Stimulated activated CD4-positive, alpha-beta T cell treated with anti-CD3 and anti-CD28 coated beads, TNF-alpha, amount 100 ng/mL, for 4 hours (primary cell): ENCODE measurements around the gene KRT37.
"Not testable (repeated sequence)": the region's sequence is repeated elsewhere in the genome, so short reads cannot be mapped to it uniquely, and the experiment has no call there.

Experiments
- DNase-seq, 3 experiments: peaks; one replicate each; pipeline ENCODE4 v3.0.0-alpha.2; 2020; ENCODE audit warnings: low read depth in 3 of 3

The KRT37 gene

DNA sequence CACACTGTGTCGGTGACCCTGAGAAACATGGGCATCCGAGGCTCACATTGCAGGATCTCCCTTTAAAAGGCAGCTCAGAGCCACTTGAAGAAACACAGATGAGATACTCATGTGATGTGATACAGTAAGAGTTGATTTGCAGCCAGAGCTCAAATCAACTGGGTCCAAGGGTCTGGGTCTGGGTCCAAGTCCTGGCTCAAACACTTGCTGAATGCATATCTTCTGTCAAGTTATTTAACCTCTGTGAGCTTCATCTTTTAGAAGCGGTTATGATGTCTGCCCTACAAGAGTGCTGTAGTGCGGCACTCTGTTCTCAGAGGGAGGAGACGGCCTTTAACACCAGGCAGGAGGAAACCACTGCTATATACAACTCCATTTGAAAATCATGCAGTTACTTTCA, 10.0 kb upstream of the KRT37 start:
- no peak for DNase-seq

DNA sequence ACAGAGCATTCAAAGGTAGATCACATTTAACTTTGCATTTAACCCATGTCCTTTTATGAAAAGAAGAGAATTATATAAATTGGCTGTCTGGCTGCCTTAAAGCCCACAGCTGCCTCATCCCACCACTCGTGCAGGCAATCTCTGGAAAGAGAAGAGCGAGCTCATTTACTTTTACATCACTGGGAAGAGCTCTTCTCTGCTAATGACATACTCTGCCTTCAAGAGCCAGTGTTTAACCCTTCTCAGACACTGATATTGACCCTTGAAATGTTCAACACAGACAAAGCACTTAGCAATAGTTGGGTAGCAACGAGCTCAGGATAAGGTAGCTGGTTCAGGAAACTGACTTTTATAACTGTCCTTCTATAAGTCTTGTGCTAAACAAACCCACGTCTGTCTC, 9.6 kb upstream of the KRT37 start:
- no peak for DNase-seq

DNA sequence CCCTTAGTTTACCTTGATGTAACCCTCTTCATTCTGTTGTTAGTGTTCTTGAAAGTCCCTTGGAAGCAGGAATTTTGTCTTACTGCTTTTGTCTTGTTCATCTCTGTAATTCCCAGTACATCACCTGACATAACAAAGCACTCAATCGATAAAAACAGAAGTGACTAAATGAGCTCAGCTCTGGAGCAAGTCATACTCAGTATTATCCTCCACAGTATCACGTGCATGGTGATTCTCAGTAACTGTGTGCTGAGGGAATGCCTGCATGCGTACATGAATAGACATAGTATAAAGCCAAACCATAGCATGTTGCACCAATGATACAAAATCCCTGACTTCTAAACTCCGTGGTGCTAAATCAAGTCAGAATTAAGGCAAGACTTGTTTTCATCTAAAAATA, 9.2 kb upstream of the KRT37 start:
- no peak for DNase-seq

DNA sequence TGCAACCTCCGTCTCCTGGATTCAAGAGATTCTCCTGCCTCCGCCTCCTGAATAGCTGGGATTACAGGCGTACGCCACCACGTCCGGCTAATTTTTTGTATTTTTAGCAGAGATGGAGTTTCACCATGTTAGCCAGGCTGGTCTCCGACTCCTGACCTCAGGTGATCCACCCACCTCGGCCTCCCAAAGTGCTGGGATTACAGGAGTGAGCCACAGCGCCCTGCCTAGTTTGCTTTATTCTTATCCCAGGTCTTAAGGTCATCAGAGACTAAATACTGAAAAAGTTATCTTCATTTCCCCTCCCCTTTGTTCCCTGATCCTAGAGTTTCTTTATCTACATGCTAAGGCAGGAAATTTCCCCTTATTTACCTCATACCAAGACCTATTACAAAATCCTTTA, 6.0 kb upstream of the KRT37 start:
- not testable (repeated sequence) for DNase-seq

DNA sequence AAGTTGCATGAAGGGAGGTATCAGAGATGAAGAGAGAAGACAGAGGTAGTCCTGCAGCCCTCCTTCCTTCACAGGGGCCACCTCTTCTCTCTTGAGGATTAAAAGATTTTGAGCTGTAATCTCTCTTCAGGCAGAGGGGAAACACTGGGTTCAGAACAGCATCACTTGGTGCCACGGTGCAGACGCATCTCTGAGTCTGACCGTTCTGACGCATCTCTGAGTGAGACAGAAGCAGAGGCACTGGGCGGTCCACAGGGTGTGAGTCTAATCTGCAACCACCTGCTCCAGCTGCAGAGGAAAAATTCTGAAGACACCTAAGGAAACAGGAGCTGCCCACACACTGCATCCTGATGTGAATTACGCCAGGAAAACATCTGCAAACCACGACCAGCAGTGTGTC, 5.3 kb upstream of the KRT37 start:
- no peak for DNase-seq

DNA sequence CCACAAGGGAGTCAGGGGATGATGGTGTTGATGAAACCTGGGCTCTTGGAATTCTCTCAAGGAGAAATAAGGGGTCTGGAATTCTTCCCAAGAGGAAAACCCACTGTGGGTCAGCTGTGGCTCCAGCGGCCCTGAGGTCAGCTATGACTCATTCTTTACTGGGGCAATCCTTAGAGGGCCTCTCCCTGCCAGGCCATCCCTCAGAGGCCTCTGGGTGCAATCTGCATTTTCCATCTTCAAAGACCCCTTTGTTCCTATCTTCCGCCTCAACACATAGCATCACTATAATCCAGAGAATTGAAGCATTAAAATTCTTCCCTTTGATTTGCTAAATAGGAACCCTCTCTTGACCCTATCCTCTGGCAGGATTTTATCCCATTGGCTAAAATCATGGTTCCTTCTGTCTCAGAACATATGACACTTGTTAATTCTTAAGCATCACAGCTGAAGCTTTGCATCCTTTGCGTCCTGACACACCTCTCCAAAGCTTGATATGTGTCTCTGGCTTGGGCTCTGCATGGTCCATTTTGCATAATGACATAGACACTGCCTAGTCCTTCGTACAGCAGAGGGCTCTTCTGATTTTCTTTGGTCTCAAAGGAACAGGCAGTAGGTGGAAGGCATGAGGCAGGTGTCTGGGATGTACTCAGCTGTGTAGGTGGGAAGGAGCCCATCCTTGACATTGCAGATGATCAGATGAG, 4.4 kb upstream of the KRT37 start:
- DNase-seq, result no peak

DNA sequence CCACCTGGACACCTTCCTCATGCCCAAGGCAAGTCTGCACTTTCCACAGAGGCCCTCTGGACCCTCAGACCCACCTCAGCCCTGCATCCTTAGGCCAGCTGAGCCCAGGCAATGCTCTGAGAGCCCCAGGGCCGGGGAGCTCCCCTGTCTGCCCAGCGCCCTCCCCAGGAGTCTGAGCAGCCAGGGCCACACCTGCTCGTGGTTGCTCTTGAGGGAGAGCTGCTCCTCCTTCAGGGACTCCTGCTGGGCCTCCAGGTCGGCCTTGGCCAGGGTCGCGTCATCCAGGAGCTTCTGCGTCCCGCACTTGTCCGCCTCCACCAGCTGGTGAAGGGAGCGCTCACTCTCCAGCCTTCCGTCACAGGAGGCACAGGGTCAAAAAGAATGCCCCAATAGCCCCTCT, 1.8 kb downstream of the KRT37 start:
- not testable (repeated sequence) for DNase-seq

DNA sequence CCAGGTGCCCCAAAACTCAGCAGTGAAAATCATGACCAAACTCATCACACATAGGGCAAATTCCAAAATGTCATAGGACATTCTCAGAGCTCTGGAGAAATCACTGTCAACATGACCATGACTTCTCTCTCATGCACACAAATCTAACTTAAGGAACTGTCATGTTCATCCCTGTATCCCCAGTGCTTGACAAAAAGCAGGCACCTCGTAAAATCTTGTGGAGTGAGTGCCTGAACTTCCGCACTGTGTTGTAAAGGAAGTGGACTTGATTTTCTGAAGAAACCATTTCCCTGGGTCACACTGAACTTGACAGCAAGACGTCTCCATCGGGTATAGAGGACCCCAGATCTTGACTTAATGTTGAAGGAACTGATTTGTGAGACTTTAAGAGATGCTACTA, 2.8 kb downstream of the KRT37 start:
- no peak for DNase-seq

DNA sequence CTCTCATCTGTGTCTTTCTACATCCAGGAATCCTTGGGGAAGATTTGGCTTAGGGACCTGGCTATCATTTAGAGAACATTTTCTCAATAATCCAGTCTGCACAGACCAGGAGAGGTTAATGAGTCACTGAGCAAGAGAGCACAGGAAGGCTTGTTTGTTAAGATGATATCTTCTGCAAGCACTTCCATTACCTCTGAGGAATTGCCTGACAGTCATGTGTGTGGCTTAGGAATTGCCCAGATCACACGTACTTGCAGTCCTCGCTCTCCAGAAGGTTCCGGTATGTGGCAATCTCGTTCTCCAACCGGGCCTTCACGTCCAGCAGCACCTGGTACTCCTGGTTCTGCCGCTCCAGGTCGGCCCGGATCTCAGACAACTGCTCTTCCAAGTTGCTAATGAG, 3.3 kb downstream of the KRT37 start:
- DNase-seq, result no peak

DNA sequence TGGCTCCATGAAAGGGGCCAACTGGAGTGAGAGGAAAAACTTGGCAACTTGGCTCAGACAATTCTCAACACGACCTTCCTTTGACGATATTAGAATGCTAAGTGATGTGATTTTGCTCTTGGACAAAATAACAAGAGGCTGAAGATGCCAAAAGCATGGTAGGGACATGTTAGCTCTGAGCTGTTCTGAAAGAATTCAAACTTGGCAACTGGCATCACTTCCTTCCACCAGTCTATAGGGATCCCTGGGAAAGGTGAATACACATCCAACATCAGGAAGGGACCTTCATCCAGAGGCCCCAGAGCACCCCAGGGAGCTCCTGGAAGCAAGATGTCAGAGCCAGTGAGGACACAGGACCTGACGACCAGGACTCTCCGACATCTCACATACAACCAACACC, 4.3 kb downstream of the KRT37 start:
- DNase-seq, result no peak

DNA sequence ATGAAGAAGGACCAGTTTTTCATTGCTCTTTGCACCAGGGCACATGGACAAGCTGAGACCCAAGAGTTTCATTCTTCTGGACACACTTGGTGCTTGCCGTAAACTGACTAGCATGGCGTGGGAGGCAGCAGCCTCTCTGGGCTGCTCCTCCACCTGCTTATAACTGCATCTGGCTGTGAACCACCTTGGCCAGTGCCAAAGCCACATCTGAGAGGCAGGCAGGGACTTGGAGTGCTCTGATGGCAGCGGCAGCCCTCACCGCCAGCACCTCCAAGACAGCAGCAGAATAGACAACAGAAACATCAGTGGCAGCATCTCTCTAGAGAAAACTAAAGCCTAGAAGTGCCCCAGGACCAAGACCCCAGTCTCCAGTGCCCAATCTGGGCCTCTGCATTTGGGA, 4.7 kb downstream of the KRT37 start:
- no peak for DNase-seq

DNA sequence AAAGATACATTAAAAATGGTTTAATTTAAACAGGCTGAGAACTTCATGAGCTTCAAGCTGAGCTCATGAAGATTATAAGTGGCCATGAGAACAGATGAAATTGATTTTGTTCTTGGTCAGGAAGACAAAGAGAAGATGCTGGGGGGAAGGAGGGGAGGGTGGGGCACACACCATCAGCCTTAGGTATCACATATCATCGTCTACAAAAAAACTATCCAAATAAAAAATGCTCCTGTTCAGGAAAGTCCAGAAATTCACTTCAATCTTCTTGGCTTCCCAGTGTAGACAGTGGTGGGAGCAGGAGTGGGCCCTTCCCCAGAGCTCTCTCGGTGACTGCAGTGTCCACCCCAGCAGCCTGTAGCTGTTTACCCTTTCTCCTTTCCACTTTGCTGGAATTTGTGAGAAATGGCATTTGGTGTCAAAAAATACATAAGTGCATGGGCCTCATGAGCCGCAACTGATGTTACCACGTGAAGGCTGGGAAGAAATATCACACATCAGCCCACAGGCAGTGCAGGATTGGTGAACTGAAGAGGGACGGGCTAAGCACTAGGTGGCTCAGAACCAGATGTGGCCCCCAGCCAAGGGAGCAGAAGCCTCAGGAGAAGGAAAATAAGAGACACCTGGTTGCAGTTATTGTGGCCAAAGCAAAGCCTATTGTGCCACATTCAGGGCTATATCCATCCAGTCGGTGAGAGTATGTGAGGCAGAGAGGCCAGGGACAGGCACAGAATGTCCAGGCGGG, 6.1 kb downstream of the KRT37 start:
- no peak for DNase-seq

DNA sequence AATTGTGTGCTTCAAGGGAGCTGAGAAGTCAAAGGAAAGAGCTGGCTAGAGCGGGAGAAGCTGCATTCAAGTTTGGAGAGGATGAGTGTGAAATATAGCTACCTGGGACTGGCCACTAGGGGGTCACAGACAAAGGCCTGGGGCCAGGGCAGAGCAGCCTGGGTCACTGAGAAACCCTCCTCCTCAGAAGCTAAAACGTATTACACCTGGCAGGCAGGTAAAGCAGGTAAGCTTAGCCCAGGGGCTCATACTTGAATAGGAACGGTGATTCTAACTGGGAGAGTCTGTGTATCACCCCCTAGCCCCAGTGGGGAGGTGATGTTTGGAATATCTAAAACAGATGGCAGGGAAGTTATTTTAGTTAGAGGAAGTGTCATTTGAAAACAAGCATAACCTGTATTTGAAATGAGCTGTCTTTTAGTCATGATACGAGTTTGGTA, 6.8 kb downstream of the KRT37 start:
- DNase-seq, result no peak

DNA sequence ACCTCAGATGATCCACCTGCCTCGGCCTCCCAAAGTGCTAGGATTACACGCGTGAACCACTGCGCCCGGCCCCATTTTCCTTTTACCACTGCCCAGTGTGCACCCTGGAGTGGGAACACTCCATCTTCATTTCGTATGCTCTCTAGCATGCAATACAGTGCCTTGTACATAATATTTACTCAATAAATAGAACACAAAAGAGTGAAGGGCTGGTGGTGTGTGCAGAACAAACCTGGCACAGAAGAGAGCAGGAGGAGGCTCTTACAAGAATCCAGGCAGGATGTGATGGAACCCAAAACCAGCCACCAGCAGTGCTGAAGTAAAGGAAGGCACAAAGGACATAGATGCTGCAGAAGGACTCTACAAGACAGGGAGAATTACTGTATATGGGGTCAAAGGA, 7.3 kb downstream of the KRT37 start:
- DNase-seq, result no peak

DNA sequence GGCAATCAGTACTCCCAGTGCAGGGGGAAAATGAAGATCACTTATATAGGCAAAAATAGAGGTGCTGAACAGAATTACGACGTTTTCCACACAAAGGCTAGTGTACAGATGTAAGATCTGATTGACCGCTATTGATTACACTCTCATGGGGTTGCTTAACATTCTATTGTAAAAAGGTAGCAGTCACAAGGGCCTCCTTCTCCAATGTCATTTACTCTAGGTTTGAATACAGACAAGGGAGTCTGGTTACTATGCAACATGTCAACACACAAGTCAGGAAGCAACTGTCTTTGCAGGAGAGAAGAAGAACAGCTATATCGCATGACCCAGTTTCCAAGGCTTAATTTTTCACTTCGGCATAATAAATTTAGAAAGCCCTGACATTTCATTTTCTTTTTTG, 7.9 kb downstream of the KRT37 start:
- no peak for DNase-seq

DNA sequence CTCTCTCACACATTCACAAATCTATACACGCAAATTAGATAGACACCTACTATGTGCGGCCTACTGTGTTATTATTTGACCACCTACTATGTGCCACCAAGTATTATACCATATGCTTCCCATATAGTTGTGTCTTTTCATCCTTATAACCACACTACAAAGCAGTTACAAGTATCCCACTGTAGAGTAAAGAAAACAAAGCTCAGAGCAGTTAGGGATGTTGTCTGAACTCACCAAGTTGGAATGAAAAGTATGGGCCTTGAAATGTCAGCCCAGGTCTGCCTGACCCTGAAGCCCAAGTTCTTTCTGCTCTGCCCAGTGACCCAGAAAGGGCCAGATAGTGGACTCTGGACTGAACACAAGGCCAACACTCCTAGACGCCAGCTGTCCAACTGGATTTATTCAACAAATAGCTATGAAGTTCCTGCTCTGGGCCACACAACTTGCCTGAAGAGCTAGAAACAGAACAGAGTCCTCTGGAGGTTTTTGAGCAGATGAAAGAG, 8.5 kb downstream of the KRT37 start:
- no peak for DNase-seq

DNA sequence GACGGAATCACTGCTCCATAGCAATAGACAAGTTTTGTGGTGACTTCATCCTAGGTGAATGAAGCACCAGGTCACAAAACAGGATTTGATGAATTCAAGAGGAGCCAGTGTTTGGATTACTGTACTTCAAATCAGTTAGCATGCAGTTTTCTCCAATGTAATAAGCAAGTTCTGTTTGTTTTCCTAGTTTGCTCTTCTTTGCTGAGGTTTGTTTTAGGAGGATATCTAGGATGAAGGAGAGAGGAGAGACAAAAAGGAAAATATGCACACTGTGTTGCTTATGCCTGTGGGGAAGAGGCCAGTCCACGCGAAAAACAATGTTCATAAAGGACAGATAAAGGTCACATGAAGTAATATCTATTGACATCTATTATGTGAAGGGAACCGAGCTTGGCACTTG, 9.0 kb downstream of the KRT37 start:
- DNase-seq, result no peak

DNA sequence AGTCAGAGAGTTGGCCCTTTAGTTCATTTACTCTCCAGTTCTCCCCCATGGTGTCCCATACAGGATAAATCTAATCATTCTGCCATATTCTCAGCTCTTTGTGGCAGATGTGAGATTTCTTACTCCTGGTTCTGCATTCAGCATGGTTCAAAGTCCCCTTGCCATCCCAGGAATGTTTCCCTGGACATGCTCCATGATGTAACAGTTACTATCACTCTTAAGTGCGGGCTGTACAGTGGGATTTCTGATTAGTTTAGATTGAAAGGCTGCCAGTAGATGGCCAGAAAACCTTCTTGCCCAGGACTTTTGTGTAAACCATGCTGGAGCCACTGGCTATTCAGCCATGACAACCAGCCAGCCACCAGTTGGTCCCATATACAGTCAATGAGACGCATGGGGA, 10.4 kb downstream of the KRT37 start:
- no peak for DNase-seq

DNA sequence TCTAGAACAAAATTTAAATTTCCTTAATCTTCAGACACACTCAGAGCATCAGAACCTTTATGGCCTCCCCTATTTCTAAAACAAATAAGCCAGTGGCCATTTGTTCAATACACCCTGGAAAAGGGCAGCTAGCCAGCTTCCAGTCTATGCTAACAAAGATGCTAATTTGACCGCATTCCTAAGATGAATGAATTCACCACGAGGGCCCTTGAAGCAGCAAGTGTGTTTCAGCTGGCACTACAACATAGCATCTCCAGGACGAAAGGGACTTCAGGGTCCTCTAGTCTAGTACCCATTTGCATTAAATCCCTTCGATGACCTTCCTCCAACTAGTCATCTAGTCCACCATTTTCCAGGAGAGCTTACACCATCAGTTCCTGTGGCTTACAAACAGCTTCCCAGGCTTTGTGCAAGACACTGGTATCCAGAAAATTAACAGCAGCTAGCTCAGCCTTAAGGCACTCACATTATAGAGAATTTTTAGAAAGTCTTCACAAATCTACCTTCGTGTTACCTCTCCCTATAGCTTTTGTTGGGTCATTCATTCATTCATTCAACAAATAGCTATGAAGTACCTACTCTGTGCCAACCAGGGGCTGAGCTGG, 10.9 kb downstream of the KRT37 start:
- no peak for DNase-seq

DNA sequence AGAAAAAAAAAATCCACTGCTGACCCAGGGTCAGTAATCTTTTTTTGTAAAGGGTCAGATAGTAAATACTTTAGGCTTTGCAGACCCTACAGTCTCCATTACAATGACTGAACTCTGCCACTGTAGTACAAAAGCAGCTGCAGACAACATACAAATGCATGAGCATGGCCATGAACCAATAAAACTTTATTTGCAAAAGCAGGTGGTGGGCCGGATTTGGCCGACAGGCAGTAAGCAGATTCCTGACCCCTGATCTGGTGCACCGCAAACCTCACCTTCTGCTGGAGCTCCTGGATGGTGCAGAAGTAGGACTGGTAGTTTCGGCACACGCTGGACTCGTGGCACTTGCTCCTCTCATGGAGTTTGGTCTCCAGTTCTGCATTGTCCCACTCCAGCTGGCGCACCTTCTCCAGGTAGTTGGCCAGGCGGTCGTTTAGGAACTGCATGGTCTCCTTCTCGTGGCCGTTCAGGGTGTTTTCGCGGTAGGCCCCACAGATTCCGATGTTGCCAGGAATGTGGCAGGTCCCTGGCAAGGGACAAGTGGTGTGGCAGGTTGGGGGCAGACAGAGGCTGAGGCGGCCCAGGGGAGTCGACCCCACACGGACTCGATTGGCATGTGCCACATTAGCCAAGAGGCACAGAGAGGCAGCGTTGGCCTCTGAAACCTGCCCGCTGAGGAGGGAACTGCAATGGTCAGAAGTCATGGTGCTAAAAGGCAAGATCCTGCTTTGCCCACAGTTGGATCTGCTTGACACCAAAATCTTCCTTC, 13.1 kb downstream of the KRT37 start:
- DNase-seq, result no peak

DNA sequence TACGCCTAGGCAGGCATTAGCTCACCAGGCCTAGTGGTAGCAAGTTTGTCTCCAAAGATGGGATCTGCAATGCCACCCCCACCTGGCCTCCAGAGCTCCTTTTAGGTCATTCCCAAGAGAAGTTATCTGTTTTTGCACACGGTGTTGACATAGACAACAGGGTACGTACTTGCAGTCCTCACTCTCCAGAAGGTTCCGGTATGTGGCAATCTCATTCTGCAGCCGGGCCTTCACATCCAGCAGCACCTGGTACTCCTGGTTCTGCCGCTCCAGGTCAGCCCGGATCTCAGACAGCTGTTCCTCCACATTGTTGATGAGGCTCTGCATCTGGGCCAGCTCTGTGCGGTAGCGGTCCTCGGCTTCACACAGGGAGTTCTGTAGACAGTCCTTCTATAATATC, 17.2 kb downstream of the KRT37 start:
- no peak for DNase-seq

DNA sequence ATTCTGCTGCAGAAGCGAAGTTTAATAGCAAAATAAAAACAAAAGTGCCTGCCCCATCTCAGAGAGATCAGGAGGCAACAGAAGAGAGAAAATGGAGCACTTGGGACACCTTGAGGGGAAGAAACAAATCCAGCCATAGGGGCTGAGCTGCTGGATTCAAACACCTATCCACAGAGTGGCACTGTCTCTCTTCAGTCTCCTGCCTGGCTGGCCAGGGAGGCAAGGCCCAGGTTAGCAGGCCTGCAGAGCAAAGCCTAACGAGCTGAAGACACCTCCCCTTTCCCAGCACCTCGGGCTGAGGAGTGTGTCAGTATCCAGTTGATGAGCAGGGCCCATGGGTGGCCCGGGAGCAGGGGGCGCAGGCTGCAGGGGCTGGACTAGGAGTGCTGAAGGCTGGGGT, 18.2 kb downstream of the KRT37 start:
- no peak for DNase-seq
